OCI-LY7 (cell line): ENCODE data around the gene ATAD3A. TPM values are rescaled to one million over a fixed set of nuclear protein-coding genes. Genes with fewer than 3 reads are reported as not detected.

Experiments
- BruUV-seq: library from RNA; stranded (reverse); fragments of 400-500 nt; replicated peaks from 2 replicates; lab custom pipeline; 2021; lab: Mats Ljungman, UMichigan
- CTCF ChIA-PET: fragments of 300-600 bp; sonication (Branson Sonifier 250); formaldehyde crosslinking; loops from one replicate; lab custom pipeline; 2022; ENCODE audit warnings: antibody characterized with exemption; ENCODE audit not compliant: unreplicated experiment; lab: Charles Lee
- POLR2A ChIA-PET: fragments of 300-600 bp; sonication (Branson Sonifier 250); formaldehyde crosslinking; loops from one replicate; lab custom pipeline; 2022; ENCODE audit warnings: antibody characterized with exemption; lab: Charles Lee
- DNase-seq: peaks from one replicate; pipeline ENCODE4 v3.0.0-alpha.2; 2015; ENCODE audit warnings: low spot score
- H2AFZ ChIP-seq: fragments of 200-600 bp; sonication (generic), shearing (Covaris generic); 2 replicates; pipeline ENCODE4 v1.6.1; 2014; ENCODE audit warnings: mild to moderate bottlenecking, antibody characterized with exemption, low read length, moderate library complexity
- H3K27ac ChIP-seq: fragments of 200-600 bp; sonication (generic); 2 replicates; pipeline ENCODE4 v1.5.1; 2014; ENCODE audit warnings: mixed run types, low read depth, mild to moderate bottlenecking, moderate library complexity, low read length, inconsistent platforms; ENCODE audit not compliant: poor library complexity, severe bottlenecking
- H3K36me3 ChIP-seq: fragments of 200-600 bp; sonication (generic); 2 replicates; pipeline ENCODE4 v1.6.1; 2014; ENCODE audit warnings: mild to moderate bottlenecking, antibody characterized with exemption, low read length, moderate library complexity, mixed read lengths; ENCODE audit not compliant: insufficient read depth
- H3K4me1 ChIP-seq: fragments of 200-600 bp; sonication (generic); 2 replicates; pipeline ENCODE4 v1.5.1; 2014; ENCODE audit warnings: mild to moderate bottlenecking, low read length; ENCODE audit not compliant: insufficient read depth, poor library complexity, severe bottlenecking
- H3K4me2 ChIP-seq: fragments of 200-600 bp; sonication (generic); 2 replicates; pipeline ENCODE4 v1.6.1; 2014; ENCODE audit warnings: mild to moderate bottlenecking, low read length
- H3K4me3 ChIP-seq: fragments of 200-600 bp; sonication (generic); 2 replicates; pipeline ENCODE4 v1.5.1; 2014; ENCODE audit warnings: mild to moderate bottlenecking, low read depth, low read length; ENCODE audit not compliant: poor library complexity, severe bottlenecking
- H3K79me2 ChIP-seq: fragments of 200-600 bp; sonication (generic); 2 replicates; pipeline ENCODE4 v1.6.1; 2016; ENCODE audit warnings: low read depth, mild to moderate bottlenecking, low read length, moderate library complexity, mixed read lengths; ENCODE audit not compliant: insufficient read depth
- H3K9me2 ChIP-seq: fragments of 200-600 bp; sonication (generic); 2 replicates; pipeline ENCODE4 v1.6.1; 2016; ENCODE audit warnings: mild to moderate bottlenecking, low read length, mixed read lengths; ENCODE audit not compliant: insufficient read depth
- H3K9me3 ChIP-seq: fragments of 200-600 bp; sonication (generic); 2 replicates; pipeline ENCODE4 v1.6.1; 2014; ENCODE audit warnings: mild to moderate bottlenecking, mixed run types, low read length, mixed read lengths
- H4K20me1 ChIP-seq: fragments of 200-600 bp; sonication (generic); 2 replicates; pipeline ENCODE4 v1.6.1; 2014; ENCODE audit warnings: mild to moderate bottlenecking, antibody characterized with exemption, low read length, moderate library complexity, mixed read lengths; ENCODE audit not compliant: insufficient read depth
- CTCF ChIP-seq: fragments of 200-600 bp; sonication (generic); conservative IDR thresholded peaks from 2 replicates; pipeline ENCODE4 v1.5.1; 2014; ENCODE audit warnings: mild to moderate bottlenecking, antibody characterized with exemption, low read length, moderate library complexity, mixed read lengths
- EZH2phosphoT487 ChIP-seq: fragments of 200-600 bp; sonication (generic); IDR thresholded peaks from 2 replicates; pipeline ENCODE4 v1.6.1; 2018; ENCODE audit warnings: low read depth, borderline replicate concordance, mild to moderate bottlenecking, mixed run types, antibody characterized with exemption, low read length, moderate library complexity, mixed read lengths
- intact Hi-C: fragments of 100-400 bp; cut with micrococcal nuclease; formaldehyde crosslinking; loops from one replicate; pipeline ENCODE4 v1.10.0; 2022; ENCODE audit not compliant: unreplicated experiment
- total RNA-seq, 2 experiments: library from RNA; depleted of rRNA in 1 of 2; stranded (reverse); fragments of >200 nt in 1 of 2; shearing (Covaris generic) in 1 of 2; gene quantifications; 2 replicates each; pipeline ENCODE4 v1.2.3, GENCODE V29; 2014 to 2022

Gene ATAD3A
- total RNA-seq, 2 experiments from 2014 or later: 81.9 to 88.6 TPM

DNA sequence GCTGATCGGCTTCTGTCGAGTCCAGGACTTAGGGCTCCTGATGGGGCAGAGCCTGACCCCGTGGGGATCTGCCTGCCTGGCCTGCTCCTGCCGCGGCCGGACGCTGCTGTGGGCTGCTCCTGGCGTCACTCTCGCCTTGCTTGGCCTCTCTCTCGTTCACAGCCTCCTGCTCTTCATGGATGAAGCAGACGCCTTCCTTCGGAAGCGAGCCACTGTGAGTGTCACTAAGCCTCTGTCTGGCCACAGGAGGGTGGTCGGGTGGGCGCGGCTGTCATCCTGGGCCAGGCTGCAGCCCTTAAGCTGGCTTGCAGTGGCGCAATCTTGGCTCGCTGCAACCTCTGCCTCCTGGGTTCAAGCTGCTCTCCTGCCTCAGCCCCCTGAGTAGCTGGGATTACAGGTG, 24.3 kb upstream of the ATAD3A start:
- H3K4me3 ChIP-seq: no peak overlapping the region
- ChIA-PET POLR2A (no interaction called here), CTCF (interaction anchor here (0.6 kb wide), 1 partner anchor 26 kb away, joined by 3 read pairs; no protein-coding TSS in a partner anchor)
- DNase-seq: no peak
- TF ChIP-seq CTCF: no peak
- no peak for TF ChIP-seq EZH2phosphoT487
- H3K9me2 ChIP-seq: no peaks in the 10 kb centered on the region
- H2AFZ ChIP-seq: no peak overlapping the region
- H3K9me3 ChIP-seq: peaks cover 5% of the 10 kb centered on the region; the same call in 1 of the 2 replicates
- no peaks in the 10 kb centered on the region for H3K4me1 ChIP-seq
- no peaks in the 10 kb centered on the region for H4K20me1 ChIP-seq
- peaks cover 83% of the 10 kb centered on the region for H3K36me3 ChIP-seq
- H3K79me2 ChIP-seq: no peaks in the 10 kb centered on the region
- no peak overlapping the region for H3K4me2 ChIP-seq
- no peak overlapping the region for H3K27ac ChIP-seq
- intact Hi-C loops: no loop called here
- no TSS peak for BruUV-seq

DNA sequence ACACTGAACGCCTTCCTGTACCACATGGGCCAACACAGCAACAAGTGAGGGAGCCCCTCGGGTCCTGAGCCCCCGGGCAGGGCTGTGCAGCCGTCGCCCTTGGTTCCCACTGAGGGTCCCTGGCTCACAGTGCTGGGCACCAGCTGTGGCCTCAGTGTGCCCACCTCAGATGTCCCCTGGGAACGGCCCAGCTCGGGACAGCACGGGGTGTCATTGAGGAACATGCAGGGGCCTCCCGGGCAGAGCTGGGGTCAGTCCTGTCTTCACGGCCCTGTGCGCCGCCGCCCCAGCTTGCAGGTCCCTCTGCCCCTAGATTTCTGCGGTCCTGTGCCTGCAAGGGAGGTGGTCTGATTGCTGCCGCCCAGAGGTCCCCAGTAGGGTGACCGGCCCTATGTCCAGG, 22.7 kb upstream of the ATAD3A start:
- H3K4me3 ChIP-seq: no peak overlapping the region
- H3K9me3 ChIP-seq: peaks cover 5% of the 10 kb centered on the region; the same call in 1 of the 2 replicates
- peaks cover 82% of the 10 kb centered on the region for H3K36me3 ChIP-seq
- no peak for DNase-seq
- H3K27ac ChIP-seq: no peak overlapping the region
- no peak overlapping the region for H2AFZ ChIP-seq
- H4K20me1 ChIP-seq: no peaks in the 10 kb centered on the region
- TF ChIP-seq EZH2phosphoT487: no peak
- TF ChIP-seq CTCF: no peak
- intact Hi-C loops: no loop called here
- BruUV-seq: no TSS peak
- no peaks in the 10 kb centered on the region for H3K4me1 ChIP-seq
- H3K4me2 ChIP-seq: no peak overlapping the region
- CTCF ChIA-PET: no interaction called here
- no peaks in the 10 kb centered on the region for H3K9me2 ChIP-seq
- no peaks in the 10 kb centered on the region for H3K79me2 ChIP-seq
- POLR2A ChIA-PET: no interaction called here

DNA sequence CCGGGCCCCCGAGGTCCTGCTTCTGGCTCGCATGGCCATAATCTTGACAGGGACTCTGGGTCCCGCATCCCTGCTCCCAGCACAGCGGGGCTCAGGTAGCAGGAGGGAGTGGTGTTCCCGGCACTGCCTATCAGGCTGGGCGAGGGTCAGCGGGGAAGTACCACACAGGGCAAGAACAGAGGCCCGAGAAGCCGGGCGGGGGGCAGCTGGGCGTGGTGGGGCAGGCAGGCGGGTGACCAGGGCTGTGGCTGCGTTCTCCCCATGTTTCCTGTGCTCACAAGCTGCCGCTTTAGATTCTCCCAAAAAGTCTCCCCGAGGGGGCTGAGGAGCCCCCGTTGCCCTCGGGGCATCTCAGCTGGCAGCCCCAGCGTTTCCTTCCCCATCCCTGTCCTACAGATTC, 22.1 kb upstream of the ATAD3A start:
- Histone ChIP-seq H3K9me2 (no peaks in the 10 kb centered on the region), H3K79me2 (no peaks in the 10 kb centered on the region), H2AFZ (no peak overlapping the region), H3K4me3 (no peak overlapping the region), H4K20me1 (no peaks in the 10 kb centered on the region), H3K4me2 (no peak overlapping the region), H3K36me3 (peaks cover 78% of the 10 kb centered on the region), H3K27ac (no peak overlapping the region), H3K9me3 (peaks cover 5% of the 10 kb centered on the region; the same call in 1 of the 2 replicates), H3K4me1 (no peaks in the 10 kb centered on the region)
- ChIA-PET POLR2A (no interaction called here), CTCF (no interaction called here)
- intact Hi-C loops: no loop called here
- TF ChIP-seq EZH2phosphoT487 (no peak), CTCF (no peak)
- no TSS peak for BruUV-seq
- DNase-seq: no peak
